SJCRH30 (cell line): ENCODE data around the gene DSCAM. TPM values are rescaled to one million over a fixed set of nuclear protein-coding genes. Genes with fewer than 3 reads are reported as not detected.
"Not testable (repeated sequence)": the region's sequence is repeated elsewhere in the genome, so short reads cannot be mapped to it uniquely, and the experiment has no call there.

ENCODE experiments used
- DNase-seq, 2 experiments: peaks; one replicate each; pipeline ENCODE4 v3.0.0-alpha.2; 2015 to 2020
- H3K27ac ChIP-seq: fragments of 250-450 bp; sonication (Bioruptor Pico); 2 replicates; pipeline ENCODE4 v1.5.1; 2020; ENCODE audit warnings: mild to moderate bottlenecking, moderate library complexity
- H3K27me3 ChIP-seq: fragments of 250-450 bp; sonication (Bioruptor Pico); 2 replicates; pipeline ENCODE4 v1.5.1; 2020; ENCODE audit warnings: mild to moderate bottlenecking, moderate library complexity
- H3K36me3 ChIP-seq: fragments of 250-450 bp; sonication (Bioruptor Pico); 2 replicates; pipeline ENCODE4 v1.5.1; 2020; ENCODE audit warnings: mild to moderate bottlenecking, moderate library complexity
- H3K4me1 ChIP-seq: fragments of 250-450 bp; sonication (Bioruptor Pico); 2 replicates; pipeline ENCODE4 v1.5.1; 2020; ENCODE audit warnings: mild to moderate bottlenecking, moderate library complexity
- H3K4me3 ChIP-seq: fragments of 250-450 bp; sonication (Bioruptor Pico); 2 replicates; pipeline ENCODE4 v1.5.1; 2020; ENCODE audit warnings: mild to moderate bottlenecking, moderate library complexity
- H3K9me3 ChIP-seq: fragments of 250-450 bp; sonication (Bioruptor Pico); replicated peaks from 2 replicates; pipeline ENCODE4 v1.5.1; 2020; ENCODE audit warnings: mild to moderate bottlenecking, moderate library complexity
- total RNA-seq: library from RNA; depleted of rRNA; stranded (reverse); fragments of >200 nt; shearing (Covaris generic); gene quantifications from 2 replicates; pipeline ENCODE4 v1.2.3, GENCODE V29; 2014

Gene DSCAM
- total RNA-seq, 1 experiment from 2014 or later = 0.02 TPM

GRCh38 chr21:40043423-40043822, 803.5 kb downstream of the DSCAM start:
- Histone ChIP-seq H3K36me3 (no peaks in the 10 kb centered on the region), H3K9me3 (no peaks in the 10 kb centered on the region), H3K27me3 (no peaks in the 10 kb centered on the region), H3K4me3 (no peak overlapping the region), H3K4me1 (no peaks in the 10 kb centered on the region; the same call in 1 of the 2 replicates), H3K27ac (no peak overlapping the region)
- DNase-seq = no peak

DNA sequence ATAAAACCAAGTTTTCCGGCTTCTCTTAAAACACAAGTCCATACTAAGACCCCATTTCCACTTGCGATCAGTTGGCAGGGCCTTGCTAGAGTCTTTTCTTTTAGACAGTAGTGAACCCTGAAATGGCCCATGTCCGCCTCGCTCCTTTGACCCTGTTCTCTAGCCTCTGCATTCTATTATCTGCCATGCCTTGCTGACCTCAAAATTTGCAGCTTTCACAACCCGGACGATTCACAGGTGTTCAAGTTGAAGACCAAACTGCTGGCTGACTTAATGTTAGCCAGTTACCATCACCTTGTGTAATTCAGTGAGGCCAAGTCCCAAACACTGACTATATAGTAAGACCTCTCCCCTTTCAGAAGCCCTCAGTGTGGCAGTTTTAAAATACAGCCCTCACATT, 805.5 kb downstream of the DSCAM start:
- DNase-seq = no peak
- H3K27ac ChIP-seq = no peak overlapping the region
- H3K4me1 ChIP-seq = no peaks in the 10 kb centered on the region
- no peaks in the 10 kb centered on the region for H3K27me3 ChIP-seq
- H3K9me3 ChIP-seq = no peaks in the 10 kb centered on the region
- no peak overlapping the region for H3K4me3 ChIP-seq
- no peaks in the 10 kb centered on the region for H3K36me3 ChIP-seq

- H3K27ac ChIP-seq, H3K4me1 ChIP-seq, H3K4me3 ChIP-seq, H3K27me3 ChIP-seq, H3K9me3 ChIP-seq, H3K36me3 ChIP-seq, DNase-seq: not testable (repeated sequence)
These were observed 813.7 kb downstream of the DSCAM start for GRCh38 chr21:40033156-40033782.

- Histone ChIP-seq H3K36me3 (no peaks in the 10 kb centered on the region), H3K4me3 (no peak overlapping the region), H3K27me3 (no peaks in the 10 kb centered on the region), H3K4me1 (no peaks in the 10 kb centered on the region), H3K27ac (no peak overlapping the region), H3K9me3 (no peaks in the 10 kb centered on the region)
- no peak for DNase-seq
These were observed 817.1 kb downstream of the DSCAM start for GRCh38 chr21:40029888-40030287.

GRCh38 chr21:40028393-40028792, 818.6 kb downstream of the DSCAM start:
- not testable (repeated sequence) for H3K9me3 ChIP-seq, H3K36me3 ChIP-seq, DNase-seq, H3K4me3 ChIP-seq, H3K4me1 ChIP-seq, H3K27ac ChIP-seq, H3K27me3 ChIP-seq

- Histone ChIP-seq H3K36me3 (no peaks in the 10 kb centered on the region), H3K9me3 (peaks cover 3% of the 10 kb centered on the region; the same call in 1 of the 2 replicates), H3K27ac (no peak overlapping the region), H3K4me1 (no peaks in the 10 kb centered on the region), H3K27me3 (no peaks in the 10 kb centered on the region), H3K4me3 (no peak overlapping the region)
- no peak for DNase-seq
These were observed 825.2 kb downstream of the DSCAM start for GRCh38 chr21:40021558-40022351.

GRCh38 chr21:40020651-40021050, 826.3 kb downstream of the DSCAM start:
- H3K27ac ChIP-seq = no peak overlapping the region
- H3K4me3 ChIP-seq = no peak overlapping the region
- no peaks in the 10 kb centered on the region for H3K4me1 ChIP-seq
- H3K27me3 ChIP-seq = no peaks in the 10 kb centered on the region
- H3K36me3 ChIP-seq = no peaks in the 10 kb centered on the region
- no peak for DNase-seq
- peaks cover 3% of the 10 kb centered on the region; the same call in 1 of the 2 replicates for H3K9me3 ChIP-seq

DNA sequence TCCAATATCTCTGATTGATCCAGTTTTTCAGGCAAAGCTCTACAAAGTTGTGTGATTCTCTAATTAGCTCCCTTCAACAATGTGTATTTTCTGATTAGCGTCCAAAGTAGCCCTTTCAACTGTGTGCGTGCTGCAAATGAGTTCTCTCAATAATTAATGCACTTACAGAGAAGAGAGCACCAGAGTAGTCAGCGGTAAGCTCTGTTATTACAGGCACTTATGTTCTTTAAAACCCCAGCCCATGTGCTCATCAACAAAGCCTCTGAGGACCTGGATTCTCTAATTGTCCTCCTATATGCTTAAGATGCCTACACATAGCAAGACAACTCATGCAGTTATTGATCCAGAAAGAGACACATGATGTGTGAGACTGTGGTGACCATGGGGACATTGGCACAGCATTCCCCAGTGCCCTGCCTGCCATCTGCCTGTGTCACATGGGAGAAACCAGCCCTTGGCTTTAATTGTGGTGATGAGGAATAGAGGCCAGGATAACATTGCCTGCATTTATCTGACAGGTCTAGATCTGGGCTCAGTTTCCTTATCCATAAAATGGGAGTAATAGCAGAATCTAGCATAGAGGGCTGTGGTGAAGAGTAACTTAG, 828.0 kb downstream of the DSCAM start:
- H3K9me3 ChIP-seq = peaks cover 3% of the 10 kb centered on the region; the same call in 1 of the 2 replicates
- H3K27ac ChIP-seq = no peak overlapping the region
- no peak overlapping the region for H3K4me3 ChIP-seq
- H3K4me1 ChIP-seq = no peaks in the 10 kb centered on the region
- H3K27me3 ChIP-seq = no peaks in the 10 kb centered on the region
- DNase-seq = no peak
- no peaks in the 10 kb centered on the region for H3K36me3 ChIP-seq

- Histone ChIP-seq H3K27me3 (no peaks in the 10 kb centered on the region), H3K27ac (no peak overlapping the region), H3K4me1 (peaks cover 3% of the 10 kb centered on the region; the same call in 1 of the 2 replicates), H3K36me3 (no peaks in the 10 kb centered on the region), H3K4me3 (no peak overlapping the region), H3K9me3 (peaks cover 3% of the 10 kb centered on the region; the same call in 1 of the 2 replicates)
- DNase-seq = no peak
These were observed 830.3 kb downstream of the DSCAM start for GRCh38 chr21:40016667-40017066.

DNA sequence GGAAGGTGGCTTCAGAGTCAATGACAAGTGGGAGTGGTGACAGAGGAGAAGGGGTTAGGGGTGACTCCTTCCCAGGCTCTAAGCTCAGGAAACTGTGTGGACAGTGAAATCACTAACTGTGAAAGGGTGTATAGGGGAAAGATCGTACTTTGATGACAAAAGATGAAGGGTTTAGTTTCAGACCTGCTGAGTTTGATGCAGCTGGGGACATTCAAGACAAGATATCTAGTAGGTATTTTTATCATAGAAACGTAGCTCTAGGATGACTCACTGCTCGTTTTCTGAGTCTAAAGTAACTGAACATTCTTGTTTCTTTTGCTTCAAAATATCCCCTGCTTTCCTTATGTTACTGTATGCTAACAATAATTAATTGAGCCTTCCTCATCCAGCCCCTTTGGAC, 830.7 kb downstream of the DSCAM start:
- Histone ChIP-seq H3K27ac (no peak overlapping the region), H3K9me3 (peaks cover 3% of the 10 kb centered on the region; the same call in 1 of the 2 replicates)

DNA sequence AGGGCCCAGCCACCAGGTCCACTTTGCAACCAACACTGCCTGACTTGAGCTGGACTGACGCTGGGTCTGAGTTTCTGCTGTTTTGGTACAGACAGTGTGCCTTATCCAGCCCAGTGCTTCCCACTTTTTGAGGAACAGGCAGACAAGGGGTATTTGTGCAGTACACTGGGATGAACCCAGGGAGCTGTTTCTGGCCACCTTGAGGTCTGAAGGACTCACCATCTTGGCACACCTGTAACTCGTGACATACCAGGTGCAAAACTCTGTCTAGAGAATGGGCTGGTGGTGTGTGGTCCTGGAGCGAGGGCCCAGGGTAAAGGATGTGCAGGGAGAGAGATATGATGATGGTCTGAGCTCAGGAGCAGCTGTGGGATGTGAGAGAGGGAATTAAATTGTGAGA, 831.1 kb downstream of the DSCAM start:
- H3K4me3 ChIP-seq = no peak overlapping the region
- no peaks in the 10 kb centered on the region for H3K36me3 ChIP-seq
- H3K27ac ChIP-seq = no peak overlapping the region
- no peak for DNase-seq
- H3K9me3 ChIP-seq = peaks cover 3% of the 10 kb centered on the region; the same call in 1 of the 2 replicates
- H3K27me3 ChIP-seq = no peaks in the 10 kb centered on the region
- peaks cover 10% of the 10 kb centered on the region for H3K4me1 ChIP-seq

More for the DNA sequence above, 830.7 kb downstream of the DSCAM start:
- H3K36me3 ChIP-seq = no peaks in the 10 kb centered on the region
- H3K27me3 ChIP-seq = no peaks in the 10 kb centered on the region
- DNase-seq = no peak
- peaks cover 8% of the 10 kb centered on the region for H3K4me1 ChIP-seq
- no peak overlapping the region for H3K4me3 ChIP-seq

GRCh38 chr21:40014394-40014793, 832.6 kb downstream of the DSCAM start:
- DNase-seq = no peak
- no peaks in the 10 kb centered on the region for H3K27me3 ChIP-seq
- H3K4me3 ChIP-seq = no peak overlapping the region
- no peaks in the 10 kb centered on the region for H3K9me3 ChIP-seq
- no peaks in the 10 kb centered on the region for H3K36me3 ChIP-seq
- no peak overlapping the region for H3K27ac ChIP-seq
- H3K4me1 ChIP-seq = peaks cover 10% of the 10 kb centered on the region

DNA sequence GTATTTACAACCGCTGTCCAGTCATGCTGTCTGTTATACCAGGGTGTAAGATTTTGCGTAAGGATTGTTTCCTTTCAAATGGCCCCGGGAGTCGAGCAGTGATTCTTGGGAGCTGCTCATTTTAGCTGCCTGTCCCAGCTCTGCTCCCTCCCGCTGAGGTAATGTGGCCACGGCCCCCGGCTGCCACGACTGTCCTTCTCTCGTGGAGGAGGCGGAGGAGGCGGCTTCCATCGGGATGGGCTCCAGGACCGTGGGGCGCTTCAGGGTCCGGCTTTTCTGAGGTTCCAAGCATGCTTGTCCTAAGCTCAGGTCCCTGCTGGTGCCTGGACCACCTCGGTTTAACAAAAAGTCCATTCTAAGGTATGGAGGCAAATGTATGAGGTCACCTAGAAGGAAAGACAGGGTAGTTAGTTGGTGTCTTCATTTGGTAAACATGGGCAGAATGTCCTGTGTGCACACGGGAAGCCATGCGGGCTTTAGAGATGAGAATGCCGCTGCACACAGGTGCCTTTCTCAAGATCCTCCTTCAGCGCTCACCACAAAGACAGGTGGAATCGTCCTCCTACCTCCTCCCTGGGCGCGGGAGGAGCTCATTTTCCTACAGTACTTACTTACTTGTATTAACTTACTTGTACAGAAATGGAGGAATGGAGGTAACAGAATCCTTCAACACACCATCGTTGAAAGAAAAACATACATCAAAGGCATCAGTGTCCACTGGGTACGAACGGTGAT, 833.8 kb downstream of the DSCAM start:
- peaks cover 10% of the 10 kb centered on the region for H3K4me1 ChIP-seq
- no peaks in the 10 kb centered on the region for H3K9me3 ChIP-seq

GRCh38 chr21:40011371-40011770, 835.6 kb downstream of the DSCAM start:
- peaks cover 10% of the 10 kb centered on the region for H3K4me1 ChIP-seq

More for the DNA sequence above, 833.8 kb downstream of the DSCAM start:
- no peaks in the 10 kb centered on the region for H3K36me3 ChIP-seq
- no peak for DNase-seq
- no peak overlapping the region for H3K27ac ChIP-seq
- no peaks in the 10 kb centered on the region for H3K27me3 ChIP-seq
- H3K4me3 ChIP-seq = no peak overlapping the region

More at GRCh38 chr21:40011371-40011770, 835.6 kb downstream of the DSCAM start:
- Histone ChIP-seq H3K36me3 (no peaks in the 10 kb centered on the region), H3K9me3 (no peaks in the 10 kb centered on the region), H3K27ac (peak overlapping the region; percentile 46), H3K4me3 (no peak overlapping the region; the same call in 1 of the 2 replicates), H3K27me3 (no peaks in the 10 kb centered on the region)
- peak; percentile 40 to 74 for DNase-seq
